Mesenchymal stem cell (in vitro differentiated cells and primary cell): ENCODE data around the gene CENPF.
"Not testable (repeated sequence)": the region's sequence is repeated elsewhere in the genome, so short reads cannot be mapped to it uniquely, and the experiment has no call there.

Experiments used
- DNase-seq: peaks from one replicate; pipeline ENCODE4 v3.0.0-alpha.2; 2013
- H2AFZ ChIP-seq: one replicate; pipeline ENCODE4 v1.6.1; 2013; ENCODE audit warnings: low read depth, mild to moderate bottlenecking, control low read depth, inconsistent platforms, low read length, moderate library complexity
- H2AK5ac ChIP-seq: 2 replicates; pipeline ENCODE4 v1.6.1; 2013; ENCODE audit warnings: low read length, moderate library complexity, mild to moderate bottlenecking, inconsistent platforms; ENCODE audit not compliant: severe bottlenecking
- H2BK120ac ChIP-seq: one replicate; pipeline ENCODE4 v1.6.1; 2013; ENCODE audit warnings: low read depth, mild to moderate bottlenecking, inconsistent platforms, low read length, moderate library complexity
- H2BK12ac ChIP-seq, 2 experiments: one replicate each; pipeline ENCODE4 v1.6.1; 2013; ENCODE audit warnings: inconsistent platforms in 2 of 2, low read length in 2 of 2, mild to moderate bottlenecking in 2 of 2, moderate library complexity in 2 of 2, control low read depth in 1 of 2
- H2BK15ac ChIP-seq: one replicate; pipeline ENCODE4 v1.6.1; 2013; ENCODE audit warnings: mild to moderate bottlenecking, low read depth, inconsistent platforms; ENCODE audit not compliant: poor library complexity, severe bottlenecking
- H2BK5ac ChIP-seq: 2 replicates; pipeline ENCODE4 v1.6.1; 2013; ENCODE audit warnings: low read depth, mild to moderate bottlenecking, low read length, control low read depth, inconsistent platforms; ENCODE audit not compliant: poor library complexity, severe bottlenecking
- H3K14ac ChIP-seq, 2 experiments: one replicate each; pipeline ENCODE4 v1.6.1; 2013; ENCODE audit warnings: inconsistent platforms in 2 of 2, low read length in 2 of 2, control low read depth in 1 of 2, mild to moderate bottlenecking in 1 of 2, moderate library complexity in 1 of 2
- H3K18ac ChIP-seq, 2 experiments: one replicate each; pipeline ENCODE4 v1.6.1; 2013; ENCODE audit warnings: inconsistent platforms in 2 of 2, low read length in 2 of 2, control low read depth in 1 of 2, low read depth in 1 of 2, mild to moderate bottlenecking in 1 of 2
- H3K23ac ChIP-seq, 2 experiments: one replicate each; pipeline ENCODE4 v1.6.1; 2013; ENCODE audit warnings: inconsistent platforms in 2 of 2, low read length in 2 of 2, mild to moderate bottlenecking in 2 of 2, moderate library complexity in 2 of 2, control low read depth in 1 of 2
- H3K27ac ChIP-seq: 2 replicates; pipeline ENCODE4 v1.5.1; 2013; ENCODE audit warnings: mild to moderate bottlenecking, moderate library complexity, low read length, control low read depth, inconsistent platforms; ENCODE audit not compliant: poor library complexity, severe bottlenecking
- H3K27me3 ChIP-seq, 2 experiments: 2 replicates each; pipeline versions ENCODE4 v1.6.1 to v1.7.0; 2013; ENCODE audit warnings: low read length in 2 of 2, mild to moderate bottlenecking in 2 of 2, moderate library complexity in 2 of 2, control low read depth in 1 of 2, inconsistent platforms in 1 of 2; ENCODE audit not compliant: control insufficient read depth in 1 of 2, insufficient read depth in 1 of 2
- H3K36me3 ChIP-seq, 2 experiments: 2 replicates each; pipeline versions ENCODE4 v1.6.1 to v1.7.0; 2013; ENCODE audit warnings: low read length in 2 of 2, control low read depth in 1 of 2, inconsistent platforms in 1 of 2, low read depth in 1 of 2, mild to moderate bottlenecking in 1 of 2; ENCODE audit not compliant: insufficient read depth in 2 of 2, control insufficient read depth in 1 of 2
- H3K4ac ChIP-seq, 2 experiments: one replicate each; pipeline ENCODE4 v1.6.1; 2013; ENCODE audit warnings: inconsistent platforms in 2 of 2, low read length in 2 of 2, mild to moderate bottlenecking in 2 of 2, moderate library complexity in 2 of 2, control low read depth in 1 of 2, low read depth in 1 of 2
- H3K4me1 ChIP-seq: 2 replicates; pipeline ENCODE4 v1.6.1; 2013; ENCODE audit warnings: low read depth, low read length, control low read depth; ENCODE audit not compliant: control insufficient read depth, insufficient read depth
- H3K4me2 ChIP-seq: 2 replicates; pipeline ENCODE4 v1.6.1; 2013; ENCODE audit warnings: low read length, mild to moderate bottlenecking, inconsistent platforms; ENCODE audit not compliant: poor library complexity, severe bottlenecking
- H3K4me3 ChIP-seq, 2 experiments: 2 replicates each; pipeline versions ENCODE4 v1.5.1 to v1.7.0; 2013; ENCODE audit warnings: low read length in 2 of 2, mild to moderate bottlenecking in 2 of 2, control low read depth in 1 of 2, low read depth in 1 of 2; ENCODE audit not compliant: insufficient read depth in 1 of 2
- H3K79me1 ChIP-seq: replicated peaks from 2 replicates; pipeline ENCODE4 v1.6.1; 2013; ENCODE audit warnings: mild to moderate bottlenecking, control low read depth, low read length, inconsistent platforms; ENCODE audit not compliant: poor library complexity, severe bottlenecking
- H3K9ac ChIP-seq: 2 replicates; pipeline ENCODE4 v1.7.0; 2013; ENCODE audit warnings: mild to moderate bottlenecking, low read length, moderate library complexity
- H3K9me3 ChIP-seq: 2 replicates; pipeline ENCODE4 v1.7.0; 2013; ENCODE audit warnings: mild to moderate bottlenecking, low read length; ENCODE audit not compliant: control insufficient read depth
- H4K8ac ChIP-seq: one replicate; pipeline ENCODE4 v1.6.1; 2013; ENCODE audit warnings: inconsistent platforms, mild to moderate bottlenecking, low read length, moderate library complexity
- H4K91ac ChIP-seq: one replicate; pipeline ENCODE4 v1.6.1; 2013; ENCODE audit warnings: mild to moderate bottlenecking, low read length, inconsistent platforms
- WGBS: methylation state at CpG from one replicate; pipeline ENCODE4 v1.1.7; 2013; ENCODE audit warnings: mixed read lengths; 5-methylcytosine and 5-hydroxymethylcytosine counted together

The CENPF gene

DNA sequence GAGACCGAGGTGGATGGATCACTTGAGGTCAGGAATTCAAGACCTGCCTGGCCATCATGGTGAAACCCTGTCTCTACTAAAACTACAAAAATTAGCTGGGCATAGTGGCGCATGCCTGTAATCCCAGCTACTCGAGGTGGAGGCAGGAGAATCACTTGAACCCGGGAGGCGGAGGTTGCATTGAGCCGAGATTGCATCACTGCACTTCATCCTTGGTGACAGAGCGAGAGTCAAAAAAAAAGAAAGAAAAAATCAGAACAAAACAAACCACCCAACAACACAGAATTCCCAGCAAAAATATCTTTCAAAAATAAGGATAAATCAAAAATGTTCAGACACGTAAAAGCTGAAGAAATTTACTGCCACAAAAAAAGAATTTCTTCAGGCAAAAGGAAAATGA is 11.1 kb upstream of the CENPF start:
- H3K4me2 ChIP-seq, H2BK15ac ChIP-seq, H2AK5ac ChIP-seq, H3K23ac ChIP-seq, H3K36me3 ChIP-seq, H3K14ac ChIP-seq, H3K4me3 ChIP-seq, H3K18ac ChIP-seq, DNase-seq, H2BK120ac ChIP-seq, H2BK12ac ChIP-seq, H2AFZ ChIP-seq, H3K27me3 ChIP-seq, H3K27ac ChIP-seq, H3K4ac ChIP-seq, H4K91ac ChIP-seq, H3K4me1 ChIP-seq, H3K9ac ChIP-seq, H4K8ac ChIP-seq, H2BK5ac ChIP-seq, H3K79me1 ChIP-seq, H3K9me3 ChIP-seq: not testable (repeated sequence)
- 98% methylated on average over 7 of the region's 8 CpGs for WGBS

GRCh38 chr1:214593158-214593557 is 9.8 kb upstream of the CENPF start:
- H3K79me1 ChIP-seq, result no peaks in the 10 kb centered on the region
- no peak overlapping the region for H4K8ac ChIP-seq
- H2BK12ac ChIP-seq, result no peak overlapping the region
- DNase-seq, result no peak
- no peaks in the 10 kb centered on the region for H3K27me3 ChIP-seq
- H3K27ac ChIP-seq, result no peak overlapping the region
- H2BK15ac ChIP-seq, result no peak overlapping the region
- no peak overlapping the region for H2AFZ ChIP-seq
- no peak overlapping the region for H2BK5ac ChIP-seq
- no peaks in the 10 kb centered on the region for H3K9me3 ChIP-seq
- H3K9ac ChIP-seq, result no peak overlapping the region
- no peak overlapping the region for H3K4ac ChIP-seq
- no peak overlapping the region for H3K23ac ChIP-seq
- no peaks in the 10 kb centered on the region for H3K4me1 ChIP-seq
- H3K4me2 ChIP-seq, result no peak overlapping the region
- H3K18ac ChIP-seq, result no peak overlapping the region
- no peak overlapping the region for H2BK120ac ChIP-seq
- H3K4me3 ChIP-seq, result no peak overlapping the region
- no peak overlapping the region for H4K91ac ChIP-seq
- H2AK5ac ChIP-seq, result no peak overlapping the region
- no peak overlapping the region for H3K14ac ChIP-seq
- H3K36me3 ChIP-seq, result no peaks in the 10 kb centered on the region

- Histone ChIP-seq H3K27me3 (no peaks in the 10 kb centered on the region), H4K8ac (peak overlapping the region; percentile 75), H2AK5ac (no peak overlapping the region), H2BK15ac (no peak overlapping the region), H3K4me2 (peak overlapping the region; percentile 88), H2AFZ (peak overlapping the region; percentile 36), H3K4me3 (peak overlapping the region; percentile 56 to 96), H3K9me3 (no peaks in the 10 kb centered on the region), H3K4me1 (peaks cover 6% of the 10 kb centered on the region), H3K9ac (peak overlapping the region; percentile 89), H3K14ac (no peak overlapping the region), H3K79me1 (no peaks in the 10 kb centered on the region), H3K4ac (no peak overlapping the region), H2BK120ac (no peak overlapping the region), H4K91ac (no peak overlapping the region), H3K23ac (no peak overlapping the region), H3K18ac (no peak overlapping the region), H3K36me3 (peaks cover 0 to 12% of the 10 kb centered on the region in 2 experiments), H2BK12ac (no peak overlapping the region), H2BK5ac (no peak overlapping the region), H3K27ac (no peak overlapping the region)
- DNase-seq, result peak; percentile 21
- WGBS, result 0% methylated on average over 11 of the region's 11 CpGs
Observed at GRCh38 chr1:214603819-214604252, 841 bp downstream of the CENPF start.

GRCh38 chr1:214604523-214604922 is 1.5 kb downstream of the CENPF start:
- Histone ChIP-seq H3K14ac (no peak overlapping the region), H4K91ac (no peak overlapping the region), H3K23ac (no peak overlapping the region), H3K27me3 (no peaks in the 10 kb centered on the region), H3K18ac (no peak overlapping the region), H3K4me3 (peak overlapping the region in 1 of 2 experiments; percentile 96), H2BK15ac (no peak overlapping the region), H2BK12ac (no peak overlapping the region), H3K9ac (peak overlapping the region; percentile 89), H3K9me3 (no peaks in the 10 kb centered on the region), H3K79me1 (no peaks in the 10 kb centered on the region), H4K8ac (no peak overlapping the region), H2AFZ (no peak overlapping the region), H3K36me3 (peaks cover 0 to 15% of the 10 kb centered on the region in 2 experiments), H3K27ac (no peak overlapping the region), H3K4ac (no peak overlapping the region), H2AK5ac (no peak overlapping the region), H2BK120ac (peak overlapping the region; percentile 58), H3K4me1 (peaks cover 6% of the 10 kb centered on the region), H3K4me2 (no peak overlapping the region), H2BK5ac (no peak overlapping the region)
- peak; percentile 43 for DNase-seq
